Testis (tissue), 2 donors: ENCODE results near the gene NCR3LG1.
"Not testable (repeated sequence)": the region's sequence is repeated elsewhere in the genome, so short reads cannot be mapped to it uniquely, and the experiment has no call there.

Experiments used
- CTCF ChIP-seq, 3 experiments: fragments of 450-650 bp in 2 of 3; fragments of 200-600 bp in 1 of 3; sonication (generic) in 1 of 3; IDR thresholded peaks; one replicate each; pipeline ENCODE4 v1.5.1; 2016 to 2019; ENCODE audit warnings: antibody characterized with exemption in 3 of 3, mild to moderate bottlenecking in 2 of 3, moderate library complexity in 1 of 3
- POLR2A ChIP-seq: fragments of 450-650 bp; IDR thresholded peaks from one replicate; pipeline ENCODE4 v1.6.1; 2017; ENCODE audit warnings: antibody characterized with exemption, mild to moderate bottlenecking, moderate library complexity

GRCh38 chr11:17426233-17426632 is 74.6 kb downstream of the NCR3LG1 start:
- TF ChIP-seq CTCF (IDR thresholded peaks at IDR 0.05); POLR2A: not testable (repeated sequence)
